Measurements from ENCODE around the gene MCUB. TPM values are rescaled to one million over a fixed set of nuclear protein-coding genes. Genes with fewer than 3 reads are reported as not detected.

The MCUB gene
- total and polyA plus RNA-seq, 2 of the 13 experiments (the other 11 are each of a cell fraction or from before 2014, with no cell fraction given): 0.95 to 2.2 TPM

DNA sequence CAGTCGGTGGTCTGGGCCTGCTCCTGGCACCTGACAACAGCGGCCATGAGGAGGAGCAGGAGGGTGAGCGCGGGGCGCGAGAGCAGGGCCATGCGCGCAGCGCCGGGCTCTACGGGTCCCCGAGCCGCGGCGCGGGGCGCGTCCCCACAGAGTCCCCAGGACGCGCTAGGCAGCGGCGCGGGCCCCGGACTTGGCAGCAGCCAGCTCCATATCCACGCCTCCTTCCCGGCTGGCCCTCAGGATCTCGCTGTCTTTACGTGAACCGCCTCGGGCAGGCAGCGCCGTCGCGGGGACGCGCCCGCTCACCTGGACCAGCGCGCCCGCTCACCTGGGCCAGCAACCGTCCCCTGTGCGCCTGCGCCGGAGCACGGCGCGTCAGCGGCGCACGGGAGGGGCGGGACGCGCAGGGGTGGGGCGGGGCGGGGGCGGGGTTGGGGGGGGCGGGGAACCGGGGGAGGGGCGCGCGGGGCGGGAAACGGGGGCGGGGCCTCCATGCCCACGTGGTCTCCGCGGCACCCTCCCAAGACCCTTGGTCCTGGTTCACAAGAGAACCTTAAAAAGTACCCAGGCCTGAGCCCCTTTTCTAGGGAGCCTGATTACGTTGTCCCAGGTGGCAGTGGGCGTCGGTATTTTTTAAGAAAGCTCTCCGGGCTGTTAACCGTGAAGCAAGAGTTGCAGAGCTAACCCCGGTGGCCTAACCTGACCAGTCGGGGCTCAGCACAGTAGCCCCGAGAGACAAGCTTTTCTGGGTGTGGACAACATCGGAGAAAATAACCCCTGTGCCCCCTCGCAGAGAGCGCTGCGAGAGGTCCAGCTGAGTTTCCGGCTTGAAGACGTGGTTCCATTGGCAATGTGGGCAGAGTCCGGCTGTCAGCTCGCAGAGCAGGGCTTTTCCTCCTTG, 169.9 kb downstream of the MCUB start, which contains the start of gene PLA2G12A (continued):
- TF ChIP-seq, protein P1, sequence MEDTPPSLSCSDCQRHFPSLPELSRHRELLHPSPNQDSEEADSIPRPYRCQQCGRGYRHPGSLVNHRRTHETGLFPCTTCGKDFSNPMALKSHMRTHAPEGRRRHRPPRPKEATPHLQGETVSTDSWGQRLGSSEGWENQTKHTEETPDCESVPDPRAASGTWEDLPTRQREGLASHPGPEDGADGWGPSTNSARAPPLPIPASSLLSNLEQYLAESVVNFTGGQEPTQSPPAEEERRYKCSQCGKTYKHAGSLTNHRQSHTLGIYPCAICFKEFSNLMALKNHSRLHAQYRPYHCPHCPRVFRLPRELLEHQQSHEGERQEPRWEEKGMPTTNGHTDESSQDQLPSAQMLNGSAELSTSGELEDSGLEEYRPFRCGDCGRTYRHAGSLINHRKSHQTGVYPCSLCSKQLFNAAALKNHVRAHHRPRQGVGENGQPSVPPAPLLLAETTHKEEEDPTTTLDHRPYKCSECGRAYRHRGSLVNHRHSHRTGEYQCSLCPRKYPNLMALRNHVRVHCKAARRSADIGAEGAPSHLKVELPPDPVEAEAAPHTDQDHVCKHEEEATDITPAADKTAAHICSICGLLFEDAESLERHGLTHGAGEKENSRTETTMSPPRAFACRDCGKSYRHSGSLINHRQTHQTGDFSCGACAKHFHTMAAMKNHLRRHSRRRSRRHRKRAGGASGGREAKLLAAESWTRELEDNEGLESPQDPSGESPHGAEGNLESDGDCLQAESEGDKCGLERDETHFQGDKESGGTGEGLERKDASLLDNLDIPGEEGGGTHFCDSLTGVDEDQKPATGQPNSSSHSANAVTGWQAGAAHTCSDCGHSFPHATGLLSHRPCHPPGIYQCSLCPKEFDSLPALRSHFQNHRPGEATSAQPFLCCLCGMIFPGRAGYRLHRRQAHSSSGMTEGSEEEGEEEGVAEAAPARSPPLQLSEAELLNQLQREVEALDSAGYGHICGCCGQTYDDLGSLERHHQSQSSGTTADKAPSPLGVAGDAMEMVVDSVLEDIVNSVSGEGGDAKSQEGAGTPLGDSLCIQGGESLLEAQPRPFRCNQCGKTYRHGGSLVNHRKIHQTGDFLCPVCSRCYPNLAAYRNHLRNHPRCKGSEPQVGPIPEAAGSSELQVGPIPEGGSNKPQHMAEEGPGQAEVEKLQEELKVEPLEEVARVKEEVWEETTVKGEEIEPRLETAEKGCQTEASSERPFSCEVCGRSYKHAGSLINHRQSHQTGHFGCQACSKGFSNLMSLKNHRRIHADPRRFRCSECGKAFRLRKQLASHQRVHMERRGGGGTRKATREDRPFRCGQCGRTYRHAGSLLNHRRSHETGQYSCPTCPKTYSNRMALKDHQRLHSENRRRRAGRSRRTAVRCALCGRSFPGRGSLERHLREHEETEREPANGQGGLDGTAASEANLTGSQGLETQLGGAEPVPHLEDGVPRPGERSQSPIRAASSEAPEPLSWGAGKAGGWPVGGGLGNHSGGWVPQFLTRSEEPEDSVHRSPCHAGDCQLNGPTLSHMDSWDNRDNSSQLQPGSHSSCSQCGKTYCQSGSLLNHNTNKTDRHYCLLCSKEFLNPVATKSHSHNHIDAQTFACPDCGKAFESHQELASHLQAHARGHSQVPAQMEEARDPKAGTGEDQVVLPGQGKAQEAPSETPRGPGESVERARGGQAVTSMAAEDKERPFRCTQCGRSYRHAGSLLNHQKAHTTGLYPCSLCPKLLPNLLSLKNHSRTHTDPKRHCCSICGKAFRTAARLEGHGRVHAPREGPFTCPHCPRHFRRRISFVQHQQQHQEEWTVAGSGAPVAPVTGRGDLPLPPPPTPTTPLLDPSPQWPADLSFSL (CRISPR knock-in tag; IDR thresholded peaks at IDR 0.05): no peak
- TF ChIP-seq HDAC2 (CRISPR knock-in tag; IDR thresholded peaks at IDR 0.05) (peak; percentile 24; the same call in 1 of the 2 replicates), JUND (CRISPR knock-in tag; IDR thresholded peaks at IDR 0.05) (no peak), AGO2 (optimal IDR thresholded peaks at IDR 0.05; ENCODE audit: low read depth, low read length) (peak; percentile 97), HMG20B (CRISPR knock-in tag; conservative IDR thresholded peaks at IDR 0.05) (no peak), HNRNPL (IDR thresholded peaks at IDR 0.05; ENCODE audit: low read depth, low read length) (no peak), SCMH1 (CRISPR knock-in tag; IDR thresholded peaks at IDR 0.05; ENCODE audit: borderline replicate concordance) (no peak), ZSCAN9 (CRISPR knock-in tag; IDR thresholded peaks at IDR 0.05; ENCODE audit: borderline replicate concordance) (no peak; the same call in 1 of the 2 replicates), HNRNPUL1 (IDR thresholded peaks at IDR 0.05; ENCODE audit: low read depth, low read length) (no peak), ZZZ3 (CRISPR knock-in tag; IDR thresholded peaks at IDR 0.05; ENCODE audit: borderline replicate concordance) (no peak), ZFP36 (IDR thresholded peaks at IDR 0.05; ENCODE audit: borderline replicate concordance, low read depth, low read length, partially characterized antibody) (no peak)
- TF ChIP-seq, protein P2, sequence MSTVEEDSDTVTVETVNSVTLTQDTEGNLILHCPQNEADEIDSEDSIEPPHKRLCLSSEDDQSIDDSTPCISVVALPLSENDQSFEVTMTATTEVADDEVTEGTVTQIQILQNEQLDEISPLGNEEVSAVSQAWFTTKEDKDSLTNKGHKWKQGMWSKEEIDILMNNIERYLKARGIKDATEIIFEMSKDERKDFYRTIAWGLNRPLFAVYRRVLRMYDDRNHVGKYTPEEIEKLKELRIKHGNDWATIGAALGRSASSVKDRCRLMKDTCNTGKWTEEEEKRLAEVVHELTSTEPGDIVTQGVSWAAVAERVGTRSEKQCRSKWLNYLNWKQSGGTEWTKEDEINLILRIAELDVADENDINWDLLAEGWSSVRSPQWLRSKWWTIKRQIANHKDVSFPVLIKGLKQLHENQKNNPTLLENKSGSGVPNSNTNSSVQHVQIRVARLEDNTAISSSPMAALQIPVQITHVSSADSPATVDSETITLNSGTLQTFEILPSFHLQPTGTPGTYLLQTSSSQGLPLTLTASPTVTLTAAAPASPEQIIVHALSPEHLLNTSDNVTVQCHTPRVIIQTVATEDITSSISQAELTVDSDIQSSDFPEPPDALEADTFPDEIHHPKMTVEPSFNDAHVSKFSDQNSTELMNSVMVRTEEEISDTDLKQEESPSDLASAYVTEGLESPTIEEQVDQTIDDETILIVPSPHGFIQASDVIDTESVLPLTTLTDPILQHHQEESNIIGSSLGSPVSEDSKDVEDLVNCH (CRISPR knock-in tag; IDR thresholded peaks at IDR 0.05): no peak
- TF ChIP-seq, protein P3, sequence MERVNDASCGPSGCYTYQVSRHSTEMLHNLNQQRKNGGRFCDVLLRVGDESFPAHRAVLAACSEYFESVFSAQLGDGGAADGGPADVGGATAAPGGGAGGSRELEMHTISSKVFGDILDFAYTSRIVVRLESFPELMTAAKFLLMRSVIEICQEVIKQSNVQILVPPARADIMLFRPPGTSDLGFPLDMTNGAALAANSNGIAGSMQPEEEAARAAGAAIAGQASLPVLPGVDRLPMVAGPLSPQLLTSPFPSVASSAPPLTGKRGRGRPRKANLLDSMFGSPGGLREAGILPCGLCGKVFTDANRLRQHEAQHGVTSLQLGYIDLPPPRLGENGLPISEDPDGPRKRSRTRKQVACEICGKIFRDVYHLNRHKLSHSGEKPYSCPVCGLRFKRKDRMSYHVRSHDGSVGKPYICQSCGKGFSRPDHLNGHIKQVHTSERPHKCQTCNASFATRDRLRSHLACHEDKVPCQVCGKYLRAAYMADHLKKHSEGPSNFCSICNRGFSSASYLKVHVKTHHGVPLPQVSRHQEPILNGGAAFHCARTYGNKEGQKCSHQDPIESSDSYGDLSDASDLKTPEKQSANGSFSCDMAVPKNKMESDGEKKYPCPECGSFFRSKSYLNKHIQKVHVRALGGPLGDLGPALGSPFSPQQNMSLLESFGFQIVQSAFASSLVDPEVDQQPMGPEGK (CRISPR knock-in tag; IDR thresholded peaks at IDR 0.05): no peak
- TF ChIP-seq, protein P4, sequence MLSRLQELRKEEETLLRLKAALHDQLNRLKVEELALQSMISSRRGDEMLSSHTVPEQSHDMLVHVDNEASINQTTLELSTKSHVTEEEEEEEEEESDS (CRISPR knock-in tag; IDR thresholded peaks at IDR 0.05; ENCODE audit: borderline replicate concordance): no peak
- TF ChIP-seq, protein P5, sequence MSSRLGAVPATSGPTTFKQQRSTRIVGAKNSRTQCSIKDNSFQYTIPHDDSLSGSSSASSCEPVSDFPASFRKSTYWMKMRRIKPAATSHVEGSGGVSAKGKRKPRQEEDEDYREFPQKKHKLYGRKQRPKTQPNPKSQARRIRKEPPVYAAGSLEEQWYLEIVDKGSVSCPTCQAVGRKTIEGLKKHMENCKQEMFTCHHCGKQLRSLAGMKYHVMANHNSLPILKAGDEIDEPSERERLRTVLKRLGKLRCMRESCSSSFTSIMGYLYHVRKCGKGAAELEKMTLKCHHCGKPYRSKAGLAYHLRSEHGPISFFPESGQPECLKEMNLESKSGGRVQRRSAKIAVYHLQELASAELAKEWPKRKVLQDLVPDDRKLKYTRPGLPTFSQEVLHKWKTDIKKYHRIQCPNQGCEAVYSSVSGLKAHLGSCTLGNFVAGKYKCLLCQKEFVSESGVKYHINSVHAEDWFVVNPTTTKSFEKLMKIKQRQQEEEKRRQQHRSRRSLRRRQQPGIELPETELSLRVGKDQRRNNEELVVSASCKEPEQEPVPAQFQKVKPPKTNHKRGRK (CRISPR knock-in tag; IDR thresholded peaks at IDR 0.05): no peak
